ENCODE results near the gene LRRC52. TPM values are rescaled to one million over a fixed set of nuclear protein-coding genes. Genes with fewer than 3 reads are reported as not detected.

LRRC52 gene
- total RNA-seq, 4 donors from 2014 or later: not detected

DNA sequence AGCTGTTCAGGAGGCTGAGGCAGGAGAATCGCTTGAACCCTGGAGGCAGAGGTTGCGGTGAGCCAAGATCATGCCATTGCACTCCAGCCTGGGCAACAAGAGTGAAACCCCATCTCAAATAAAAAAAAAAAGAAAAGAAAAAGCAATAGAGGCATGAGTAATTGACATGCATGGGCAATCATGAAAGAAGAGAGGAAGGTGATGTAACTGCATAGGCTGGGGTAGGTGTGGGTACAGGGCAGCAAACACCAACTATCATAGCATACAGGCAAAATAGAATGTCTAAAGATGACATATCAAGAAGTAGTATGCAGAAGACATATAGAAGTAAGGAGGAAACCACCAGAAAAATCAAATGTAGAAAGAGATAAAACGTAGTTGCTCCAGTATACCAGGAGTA is 68.3 kb downstream of the LRRC52 start:
- ATAC-seq (ENCODE audit: low FRiP score): no peak
- no peak for DNase-seq (ENCODE audit: low spot score)
- no peak for TF ChIP-seq CTCF (IDR thresholded peaks at IDR 0.05)

Other genes starting within 250 kb of the LRRC52 start
- 1 to 10 TPM in 1 of 4 donors, not detected in 3; 2.0 TPM for gene LMX1A, start 187.3 kb upstream of the LRRC52 start, total RNA-seq
- 1 to 10 TPM in 2 of 4 donors, under 1 TPM in 2; 0.63 to 7.9 (median 0.99) TPM for gene RXRG, start 98.9 kb upstream of the LRRC52 start, total RNA-seq
- 100 to 1,000 TPM; 250 to 616 (median 291) TPM for gene MGST3, start 87.2 kb downstream of the LRRC52 start, total RNA-seq
- gene ALDH9A1, start 154.6 kb downstream of the LRRC52 start, total RNA-seq: 100 to 1,000 TPM in 3 of 4 donors, 10 to 100 TPM in 1; 66.5 to 176 (median 131) TPM
- 10 to 100 TPM; 50.8 to 62.5 (median 53.2) TPM for gene TMCO1, start 224.9 kb downstream of the LRRC52 start, total RNA-seq

Measured in omental fat pad (tissue), 4 donors.